ENCODE results near the gene MARK4. TPM values are rescaled to one million over a fixed set of nuclear protein-coding genes. Genes with fewer than 3 reads are reported as not detected.

Gene MARK4
- total RNA-seq, 2 experiments from 2014 or later = 12.6 to 14.9 TPM

GRCh38 chr19:45275370-45275971 is 24.4 kb downstream of the MARK4 start:
- Mint-ChIP-seq H3K27me3 (no peaks in the 10 kb centered on the region), H3K4me3 (no peak overlapping the region), H3K4me1 (no peaks in the 10 kb centered on the region), H3K36me3 (peaks cover 5% of the 10 kb centered on the region), H3K27ac (no peak overlapping the region), H3K9me3 (no peaks in the 10 kb centered on the region)
- no peak for DNase-seq

GRCh38 chr19:45276284-45276687 is 25.2 kb downstream of the MARK4 start:
- DNase-seq = no peak
- Mint-ChIP-seq H3K27me3 (no peaks in the 10 kb centered on the region), H3K4me3 (no peak overlapping the region), H3K4me1 (no peaks in the 10 kb centered on the region), H3K36me3 (peaks cover 5% of the 10 kb centered on the region), H3K27ac (no peak overlapping the region), H3K9me3 (no peaks in the 10 kb centered on the region)

- no peaks in the 10 kb centered on the region for H3K9me3 Mint-ChIP-seq
- no peak overlapping the region for H3K27ac Mint-ChIP-seq
- H3K36me3 Mint-ChIP-seq = peaks cover 5% of the 10 kb centered on the region
- H3K4me3 Mint-ChIP-seq = no peak overlapping the region
- no peaks in the 10 kb centered on the region for H3K4me1 Mint-ChIP-seq
- no peaks in the 10 kb centered on the region for H3K27me3 Mint-ChIP-seq
- DNase-seq = no peak
Observed at GRCh38 chr19:45278087-45278486, 27.0 kb downstream of the MARK4 start.

- H3K27me3 Mint-ChIP-seq = no peaks in the 10 kb centered on the region
- peaks cover 2% of the 10 kb centered on the region for H3K9me3 Mint-ChIP-seq
- peaks cover 12% of the 10 kb centered on the region for H3K36me3 Mint-ChIP-seq
- H3K4me3 Mint-ChIP-seq = no peak overlapping the region
- no peak for DNase-seq
- H3K27ac Mint-ChIP-seq = no peak overlapping the region
- H3K4me1 Mint-ChIP-seq = no peaks in the 10 kb centered on the region
Observed at GRCh38 chr19:45279587-45280192, 28.6 kb downstream of the MARK4 start.

GRCh38 chr19:45280471-45280961 is 29.4 kb downstream of the MARK4 start:
- Mint-ChIP-seq H3K9me3 (peaks cover 2% of the 10 kb centered on the region), H3K4me1 (no peaks in the 10 kb centered on the region), H3K36me3 (peaks cover 14% of the 10 kb centered on the region), H3K4me3 (no peak overlapping the region), H3K27ac (no peak overlapping the region), H3K27me3 (no peaks in the 10 kb centered on the region)
- DNase-seq = no peak

- H3K27ac Mint-ChIP-seq = no peak overlapping the region
- DNase-seq = no peak
- no peaks in the 10 kb centered on the region for H3K4me1 Mint-ChIP-seq
- peaks cover 2% of the 10 kb centered on the region for H3K9me3 Mint-ChIP-seq
- H3K4me3 Mint-ChIP-seq = no peak overlapping the region
- H3K27me3 Mint-ChIP-seq = no peaks in the 10 kb centered on the region
- peaks cover 21% of the 10 kb centered on the region for H3K36me3 Mint-ChIP-seq
Observed at GRCh38 chr19:45283443-45284033, 32.5 kb downstream of the MARK4 start.

GRCh38 chr19:45290381-45290931 is 39.4 kb downstream of the MARK4 start:
- Mint-ChIP-seq H3K27ac (no peak overlapping the region), H3K4me3 (no peak overlapping the region), H3K27me3 (no peaks in the 10 kb centered on the region), H3K4me1 (peaks cover 3% of the 10 kb centered on the region), H3K36me3 (peaks cover 27% of the 10 kb centered on the region), H3K9me3 (peaks cover 5% of the 10 kb centered on the region)
- DNase-seq = no peak

- H3K4me1 Mint-ChIP-seq = peaks cover 3% of the 10 kb centered on the region
- peaks cover 5% of the 10 kb centered on the region for H3K9me3 Mint-ChIP-seq
- no peak overlapping the region for H3K27ac Mint-ChIP-seq
- no peak for DNase-seq
- no peaks in the 10 kb centered on the region for H3K27me3 Mint-ChIP-seq
- no peak overlapping the region for H3K4me3 Mint-ChIP-seq
- H3K36me3 Mint-ChIP-seq = peaks cover 27% of the 10 kb centered on the region
Observed at GRCh38 chr19:45291834-45292233, 40.8 kb downstream of the MARK4 start.

- Mint-ChIP-seq H3K27ac (no peak overlapping the region), H3K4me1 (peaks cover 3% of the 10 kb centered on the region), H3K4me3 (no peak overlapping the region), H3K9me3 (peaks cover 5% of the 10 kb centered on the region), H3K36me3 (peaks cover 29% of the 10 kb centered on the region), H3K27me3 (no peaks in the 10 kb centered on the region)
- no peak for DNase-seq
Observed at GRCh38 chr19:45293682-45294081, 42.6 kb downstream of the MARK4 start.

GRCh38 chr19:45294291-45295029 is 43.4 kb downstream of the MARK4 start:
- H3K36me3 Mint-ChIP-seq = peaks cover 31% of the 10 kb centered on the region
- peaks cover 5% of the 10 kb centered on the region for H3K9me3 Mint-ChIP-seq
- no peak for DNase-seq
- no peak overlapping the region for H3K27ac Mint-ChIP-seq
- no peak overlapping the region for H3K4me3 Mint-ChIP-seq
- H3K4me1 Mint-ChIP-seq = peaks cover 3% of the 10 kb centered on the region
- no peaks in the 10 kb centered on the region for H3K27me3 Mint-ChIP-seq

GRCh38 chr19:45295873-45296272 is 44.8 kb downstream of the MARK4 start:
- Mint-ChIP-seq H3K36me3 (peaks cover 28% of the 10 kb centered on the region), H3K4me3 (no peak overlapping the region), H3K27ac (no peak overlapping the region), H3K27me3 (no peaks in the 10 kb centered on the region), H3K9me3 (peaks cover 5% of the 10 kb centered on the region), H3K4me1 (peaks cover 3% of the 10 kb centered on the region)
- no peak for DNase-seq

GRCh38 chr19:45296355-45296754 is 45.3 kb downstream of the MARK4 start:
- H3K36me3 Mint-ChIP-seq = peaks cover 26% of the 10 kb centered on the region

GRCh38 chr19:45297674-45298073 is 46.6 kb downstream of the MARK4 start:
- peaks cover under 1% of the 10 kb centered on the region for H3K9me3 Mint-ChIP-seq
- H3K4me3 Mint-ChIP-seq = no peak overlapping the region
- peaks cover 3% of the 10 kb centered on the region for H3K4me1 Mint-ChIP-seq
- H3K27ac Mint-ChIP-seq = no peak overlapping the region
- H3K27me3 Mint-ChIP-seq = no peaks in the 10 kb centered on the region
- peaks cover 15% of the 10 kb centered on the region for H3K36me3 Mint-ChIP-seq
- no peak for DNase-seq

More at GRCh38 chr19:45296355-45296754, 45.3 kb downstream of the MARK4 start:
- Mint-ChIP-seq H3K4me1 (peaks cover 3% of the 10 kb centered on the region), H3K27me3 (no peaks in the 10 kb centered on the region), H3K9me3 (peaks cover 5% of the 10 kb centered on the region), H3K4me3 (no peak overlapping the region), H3K27ac (no peak overlapping the region)
- no peak for DNase-seq

- peaks cover 12% of the 10 kb centered on the region for H3K36me3 Mint-ChIP-seq
- no peaks in the 10 kb centered on the region for H3K9me3 Mint-ChIP-seq
- DNase-seq = no peak
- no peak overlapping the region for H3K27ac Mint-ChIP-seq
- H3K27me3 Mint-ChIP-seq = no peaks in the 10 kb centered on the region
- H3K4me3 Mint-ChIP-seq = no peak overlapping the region
- peaks cover 3% of the 10 kb centered on the region for H3K4me1 Mint-ChIP-seq
Observed at GRCh38 chr19:45298264-45298663, 47.2 kb downstream of the MARK4 start.

GRCh38 chr19:45299719-45300118 is 48.6 kb downstream of the MARK4 start:
- Mint-ChIP-seq H3K27ac (no peak overlapping the region), H3K4me1 (no peaks in the 10 kb centered on the region), H3K9me3 (no peaks in the 10 kb centered on the region), H3K36me3 (peaks cover 12% of the 10 kb centered on the region), H3K4me3 (no peak overlapping the region), H3K27me3 (no peaks in the 10 kb centered on the region)
- DNase-seq = no peak

All from activated naive CD8-positive, alpha-beta T cell treated with anti-CD3 and anti-CD28 coated beads for 36 hours (primary cell).